Stimulated activated CD8-positive, alpha-beta memory T cell treated with anti-CD3 and anti-CD28 coated beads, Interleukin-7, amount 100 ng/mL, for 48 hours (primary cell): ENCODE measurements around the gene OSBPL2.

Experiments
- DNase-seq, 2 donors: peaks; one replicate each; pipeline ENCODE4 v3.0.0-alpha.2; 2020; ENCODE audit warnings: low read depth in 1 of 2; ENCODE audit errors: extremely low read depth in 1 of 2

Gene OSBPL2

GRCh38 chr20:62321521-62321948 is 83.2 kb downstream of the OSBPL2 start:
- no peak for DNase-seq

GRCh38 chr20:62321975-62322374 is 83.7 kb downstream of the OSBPL2 start:
- DNase-seq, result no peak

GRCh38 chr20:62322492-62323041 is 84.2 kb downstream of the OSBPL2 start:
- no peak for DNase-seq

- no peak for DNase-seq
Observed at GRCh38 chr20:62323146-62323979, 85.0 kb downstream of the OSBPL2 start.

GRCh38 chr20:62323980-62324906 is 85.9 kb downstream of the OSBPL2 start:
- no peak for DNase-seq

- DNase-seq, result no peak
Observed at GRCh38 chr20:62325172-62325905, 87.0 kb downstream of the OSBPL2 start.

- DNase-seq, result no peak
Observed at GRCh38 chr20:62326559-62326958, 88.2 kb downstream of the OSBPL2 start.

GRCh38 chr20:62326959-62327725 is 88.8 kb downstream of the OSBPL2 start:
- DNase-seq, result no peak

- DNase-seq, result no peak
Observed at GRCh38 chr20:62327726-62328495, 89.6 kb downstream of the OSBPL2 start.

GRCh38 chr20:62328684-62329388 is 90.5 kb downstream of the OSBPL2 start:
- no peak for DNase-seq

GRCh38 chr20:62329389-62330377 is 91.4 kb downstream of the OSBPL2 start:
- no peak for DNase-seq

GRCh38 chr20:62330576-62331317 is 92.4 kb downstream of the OSBPL2 start:
- DNase-seq, result no peak

GRCh38 chr20:62331347-62331746 is 93.0 kb downstream of the OSBPL2 start:
- no peak for DNase-seq

- DNase-seq, result no peak
Observed at GRCh38 chr20:62332421-62332820, 94.1 kb downstream of the OSBPL2 start.

GRCh38 chr20:62332989-62333819 is 94.9 kb downstream of the OSBPL2 start:
- DNase-seq, result no peak
